Ecto neural progenitor cell (in vitro differentiated cells): ENCODE results near the gene STX4.
A peak's percentile ranks its signal among the peaks of the same experiment; 100 is the strongest.

ENCODE experiments used
- DNase-seq: peaks from one replicate; pipeline ENCODE4 v3.0.0-alpha.2; 2018; ENCODE audit warnings: low spot score

STX4 gene, protein sequence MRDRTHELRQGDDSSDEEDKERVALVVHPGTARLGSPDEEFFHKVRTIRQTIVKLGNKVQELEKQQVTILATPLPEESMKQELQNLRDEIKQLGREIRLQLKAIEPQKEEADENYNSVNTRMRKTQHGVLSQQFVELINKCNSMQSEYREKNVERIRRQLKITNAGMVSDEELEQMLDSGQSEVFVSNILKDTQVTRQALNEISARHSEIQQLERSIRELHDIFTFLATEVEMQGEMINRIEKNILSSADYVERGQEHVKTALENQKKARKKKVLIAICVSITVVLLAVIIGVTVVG

DNA sequence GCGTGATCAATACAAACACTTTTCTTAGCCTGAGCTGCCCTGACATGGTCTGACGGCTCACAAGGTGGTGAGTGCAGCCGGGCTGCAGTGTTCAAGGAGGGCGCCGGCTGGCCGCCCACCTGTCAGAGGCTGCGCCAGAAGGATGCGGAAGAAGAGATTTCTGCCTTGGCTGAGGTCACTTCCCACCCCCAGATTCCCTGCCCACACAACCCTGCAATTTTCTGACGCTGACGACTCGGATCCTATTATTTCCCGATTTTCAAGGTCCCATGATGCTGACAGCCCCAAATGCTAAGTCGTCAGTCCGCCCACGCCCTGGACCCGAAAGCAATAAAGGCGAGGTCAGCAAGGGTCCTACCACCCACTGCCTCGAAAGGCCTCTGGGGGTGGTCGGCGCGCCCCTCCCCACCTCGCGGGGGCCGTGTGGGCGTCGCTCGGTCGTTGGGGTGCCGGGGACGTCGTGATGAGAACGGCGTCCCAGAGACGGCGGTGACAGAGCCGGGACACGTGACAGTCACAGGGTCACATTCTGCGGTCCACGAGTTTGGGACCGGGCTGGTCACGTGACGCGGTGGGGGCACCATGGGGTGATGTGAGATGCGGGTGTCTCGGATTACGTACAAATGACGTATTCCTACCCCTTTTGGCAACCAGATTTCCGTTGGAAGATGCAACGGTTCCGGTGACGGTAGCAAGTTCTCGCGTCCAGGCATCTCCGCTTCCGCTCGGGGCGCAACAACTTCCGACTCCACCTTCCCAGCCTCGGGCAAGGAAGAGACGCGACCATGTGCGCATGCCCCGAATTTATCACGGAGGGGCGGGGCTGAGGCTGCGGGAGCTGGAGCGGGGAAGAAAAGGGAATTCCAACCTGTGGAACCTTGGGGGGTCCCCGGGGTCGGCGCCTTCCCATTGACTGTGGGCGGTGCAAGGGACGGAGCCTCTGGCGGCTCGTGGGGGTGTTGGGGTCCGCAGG is at the start of gene STX4:
Gene STX4, plus strand, starts transcription at position 823 of the 973 bp plus-strand sequence. CDS start 248 bp downstream, outside the sequence.
- DNase-seq: peak; percentile 97

DNA sequence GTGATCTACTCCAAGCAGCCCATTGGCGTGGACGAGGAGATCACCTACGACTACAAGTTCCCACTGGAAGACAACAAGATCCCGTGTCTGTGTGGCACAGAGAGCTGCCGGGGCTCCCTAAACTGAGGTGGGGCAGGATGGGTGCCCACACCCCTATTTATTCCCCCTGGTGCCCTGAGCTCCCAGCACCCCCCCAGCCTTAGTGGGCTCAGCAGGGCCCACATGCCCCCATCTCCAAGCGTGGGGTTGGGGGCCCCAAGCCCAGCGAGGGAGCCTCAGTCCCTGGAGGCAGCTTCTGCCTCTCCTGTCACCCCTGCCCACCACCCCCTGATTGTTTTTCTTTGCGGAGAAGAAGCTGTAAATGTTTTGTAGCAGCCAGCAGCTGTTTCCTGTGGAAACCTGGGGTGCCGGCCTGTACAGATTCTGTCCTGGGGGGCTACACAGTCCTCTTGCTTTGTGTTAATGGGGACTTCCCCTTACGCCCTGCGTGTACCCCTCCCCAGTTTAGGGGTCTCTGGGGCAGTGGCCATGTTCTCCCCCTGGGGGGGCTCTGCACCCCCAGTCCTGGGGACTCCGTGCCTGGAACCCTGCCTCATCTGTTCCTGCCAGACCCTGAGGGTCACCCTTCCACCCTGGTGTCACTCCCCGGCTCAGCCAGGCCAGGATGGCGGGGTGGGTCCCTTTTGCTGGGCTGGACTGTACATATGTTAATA is 49.3 kb upstream of the STX4 start:
- no peak for DNase-seq

DNA sequence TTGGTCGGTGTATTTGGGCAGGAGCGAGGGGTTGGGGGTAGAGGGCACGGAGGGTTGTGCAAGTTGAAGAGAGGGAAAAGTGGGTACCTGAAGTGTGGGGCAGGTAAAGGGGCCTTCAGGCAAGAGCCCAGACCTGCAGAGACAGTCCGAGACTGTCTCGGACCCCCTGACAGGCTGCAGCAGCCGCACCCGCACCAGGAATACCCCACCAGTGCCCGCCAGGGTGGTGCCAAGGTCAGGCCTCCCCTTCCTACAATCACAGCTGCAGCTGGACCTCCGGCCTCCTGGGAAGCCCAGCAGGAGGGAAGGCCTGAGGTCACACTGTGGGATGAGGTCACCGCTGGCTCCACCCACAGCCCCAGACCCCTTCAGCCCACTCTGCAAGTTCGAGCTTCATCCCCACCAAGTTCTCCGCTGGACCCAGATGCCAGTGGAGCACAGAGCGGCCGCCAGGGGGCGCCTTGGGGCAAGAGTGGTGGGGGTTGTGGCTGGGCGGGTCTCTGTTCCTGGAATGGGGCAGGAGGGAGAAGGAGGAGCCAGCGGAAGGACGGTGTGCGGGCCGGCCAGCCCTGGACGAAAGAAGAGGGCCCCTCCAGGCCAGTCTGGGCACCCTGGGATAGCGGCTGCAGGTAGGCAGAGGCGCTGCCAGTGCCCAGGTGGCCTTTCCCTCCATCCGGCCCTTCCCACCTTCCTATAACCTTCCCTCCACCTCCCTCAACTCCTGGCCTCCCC is 48.5 kb upstream of the STX4 start, which contains the start of gene HSD3B7:
Gene HSD3B7, plus strand, starts transcription at position 539 of the 732 bp plus-strand sequence. CDS start 452 bp downstream, outside the sequence.
- peak; percentile 96 for DNase-seq

DNA sequence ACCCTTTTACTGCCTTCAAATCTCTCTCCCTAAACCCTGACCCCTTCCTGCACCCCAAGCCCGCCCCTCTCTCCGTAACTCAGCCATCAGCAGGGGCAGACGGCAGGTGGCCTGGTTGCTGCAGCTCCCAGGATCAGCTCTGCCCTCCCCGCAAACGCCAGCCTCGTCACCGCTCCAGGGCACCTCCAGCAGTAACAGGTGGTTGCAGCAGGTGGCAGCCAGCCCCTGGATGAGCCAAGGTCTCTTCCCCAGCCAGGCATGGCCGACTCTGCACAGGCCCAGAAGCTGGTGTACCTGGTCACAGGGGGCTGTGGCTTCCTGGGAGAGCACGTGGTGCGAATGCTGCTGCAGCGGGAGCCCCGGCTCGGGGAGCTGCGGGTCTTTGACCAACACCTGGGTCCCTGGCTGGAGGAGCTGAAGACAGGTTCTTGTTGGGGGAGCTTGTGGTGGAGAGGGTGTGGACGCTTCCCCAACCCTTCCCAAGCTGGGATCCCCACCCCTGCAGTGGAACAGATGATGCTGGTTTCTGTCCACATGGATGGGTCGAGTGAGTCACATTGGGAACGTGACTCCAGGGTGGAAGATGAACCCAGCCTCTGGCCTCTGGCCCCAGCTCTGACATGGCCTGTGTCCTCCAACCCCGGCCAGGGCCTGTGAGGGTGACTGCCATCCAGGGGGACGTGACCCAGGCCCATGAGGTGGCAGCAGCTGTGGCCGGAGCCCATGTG is 47.8 kb upstream of the STX4 start:
- no peak for DNase-seq

DNA sequence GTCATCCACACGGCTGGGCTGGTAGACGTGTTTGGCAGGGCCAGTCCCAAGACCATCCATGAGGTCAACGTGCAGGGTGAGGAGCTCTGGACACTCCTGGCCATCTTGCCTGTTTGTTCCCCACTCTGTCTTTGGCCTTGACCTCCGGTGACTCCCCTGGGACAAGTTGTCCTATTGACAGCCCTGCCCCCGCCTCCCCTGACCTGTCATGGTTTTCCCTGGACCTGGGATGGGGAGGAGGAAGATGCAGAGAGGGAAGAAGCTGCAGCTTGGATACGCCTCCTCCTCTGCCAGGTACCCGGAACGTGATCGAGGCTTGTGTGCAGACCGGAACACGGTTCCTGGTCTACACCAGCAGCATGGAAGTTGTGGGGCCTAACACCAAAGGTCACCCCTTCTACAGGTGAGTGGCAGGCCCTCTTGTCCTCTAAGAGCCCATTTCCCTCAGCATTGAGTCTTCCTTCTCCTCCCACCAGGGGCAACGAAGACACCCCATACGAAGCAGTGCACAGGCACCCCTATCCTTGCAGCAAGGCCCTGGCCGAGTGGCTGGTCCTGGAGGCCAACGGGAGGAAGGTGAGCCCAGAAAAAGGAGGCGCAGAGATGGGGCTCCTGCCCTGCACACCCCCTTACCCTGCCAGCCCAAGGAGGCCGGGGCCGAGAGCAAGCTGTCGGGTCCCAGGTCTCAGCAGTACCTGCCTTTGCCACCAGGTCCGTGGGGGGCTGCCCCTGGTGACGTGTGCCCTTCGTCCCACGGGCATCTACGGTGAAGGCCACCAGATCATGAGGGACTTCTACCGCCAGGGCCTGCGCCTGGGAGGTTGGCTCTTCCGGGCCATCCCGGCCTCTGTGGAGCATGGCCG is 47.0 kb upstream of the STX4 start:
- DNase-seq: no peak

DNA sequence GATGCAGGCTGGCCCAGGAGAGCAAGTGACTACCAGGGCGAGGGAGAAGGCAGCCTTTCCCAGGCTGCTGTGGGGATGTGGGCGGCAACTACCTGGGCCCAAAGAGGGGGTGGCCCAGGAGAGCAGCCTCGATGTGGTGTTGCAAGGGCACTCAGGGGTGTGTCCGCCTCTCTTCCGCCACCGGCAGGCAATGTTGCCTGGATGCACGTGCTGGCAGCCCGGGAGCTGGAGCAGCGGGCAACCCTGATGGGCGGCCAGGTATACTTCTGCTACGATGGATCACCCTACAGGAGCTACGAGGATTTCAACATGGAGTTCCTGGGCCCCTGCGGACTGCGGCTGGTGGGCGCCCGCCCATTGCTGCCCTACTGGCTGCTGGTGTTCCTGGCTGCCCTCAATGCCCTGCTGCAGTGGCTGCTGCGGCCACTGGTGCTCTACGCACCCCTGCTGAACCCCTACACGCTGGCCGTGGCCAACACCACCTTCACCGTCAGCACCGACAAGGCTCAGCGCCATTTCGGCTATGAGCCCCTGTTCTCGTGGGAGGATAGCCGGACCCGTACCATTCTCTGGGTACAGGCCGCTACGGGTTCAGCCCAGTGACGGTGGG is 45.7 kb upstream of the STX4 start:
- no peak for DNase-seq

DNA sequence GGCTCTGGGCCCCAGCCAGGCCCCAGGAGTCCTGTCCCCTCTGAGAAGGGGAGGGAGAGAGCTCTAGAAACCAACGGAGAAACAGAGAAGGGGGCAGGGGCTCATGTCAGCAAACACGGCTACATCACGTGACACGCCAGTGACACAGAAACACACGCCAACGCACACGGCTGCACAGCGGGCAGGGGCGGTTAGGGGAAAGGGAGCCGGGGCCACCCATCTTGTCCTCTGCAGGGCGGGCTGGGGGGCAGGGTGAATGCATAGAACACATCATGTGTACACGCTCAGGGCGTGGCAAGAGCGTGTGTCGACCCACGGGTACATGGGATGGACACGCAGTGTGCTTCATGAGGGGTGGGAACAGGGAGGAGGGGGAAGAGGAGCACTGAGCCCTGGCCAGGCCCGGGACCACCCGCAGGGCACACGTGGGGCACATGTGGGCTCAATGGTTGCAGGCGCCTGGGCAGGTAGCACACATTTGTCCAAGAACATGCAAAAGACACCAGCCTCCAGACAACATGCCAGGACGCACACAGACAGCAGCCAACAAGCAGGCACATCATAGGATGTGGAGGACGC is 43.8 kb upstream of the STX4 start:
- DNase-seq: no peak

DNA sequence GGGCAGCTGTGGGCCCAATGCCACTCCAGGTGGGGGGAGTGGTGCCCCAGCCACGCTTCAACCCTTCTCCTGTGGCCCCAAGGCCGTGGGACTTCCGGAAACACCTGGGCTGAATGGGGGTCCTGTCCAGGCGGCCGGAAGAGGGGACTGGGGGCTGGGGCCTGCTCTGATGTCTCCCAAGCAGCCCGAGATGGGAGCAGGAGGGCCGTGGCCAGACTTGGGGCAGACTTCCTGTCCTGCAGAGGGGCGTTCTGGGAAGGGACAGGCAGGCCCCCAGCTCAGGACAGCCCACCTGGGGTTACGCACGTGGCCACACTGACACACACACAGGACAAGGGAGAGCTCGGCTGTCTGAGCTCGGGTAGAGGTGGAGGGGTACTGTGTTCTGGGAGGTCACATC is 43.3 kb upstream of the STX4 start:
- DNase-seq: no peak

DNA sequence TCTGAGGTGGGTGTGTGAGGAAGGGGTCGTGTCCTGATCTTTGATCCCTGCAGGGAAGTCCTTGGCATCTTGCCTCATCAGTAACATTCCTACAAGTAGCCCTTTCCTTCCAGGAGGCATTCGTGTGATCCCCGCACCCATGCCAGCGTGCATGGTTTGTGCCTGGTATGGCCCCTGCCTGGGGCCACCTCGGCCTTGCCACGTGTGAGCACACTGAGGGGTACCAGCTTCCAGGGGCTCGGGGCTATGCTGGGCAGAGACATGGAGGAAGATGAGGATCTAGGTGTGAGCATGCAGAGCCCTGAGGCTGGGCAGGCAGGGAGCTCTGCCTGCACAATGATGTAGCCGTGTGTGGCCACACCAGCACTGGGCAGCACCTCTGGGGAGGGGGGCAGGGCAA is 42.3 kb upstream of the STX4 start:
- DNase-seq: no peak

DNA sequence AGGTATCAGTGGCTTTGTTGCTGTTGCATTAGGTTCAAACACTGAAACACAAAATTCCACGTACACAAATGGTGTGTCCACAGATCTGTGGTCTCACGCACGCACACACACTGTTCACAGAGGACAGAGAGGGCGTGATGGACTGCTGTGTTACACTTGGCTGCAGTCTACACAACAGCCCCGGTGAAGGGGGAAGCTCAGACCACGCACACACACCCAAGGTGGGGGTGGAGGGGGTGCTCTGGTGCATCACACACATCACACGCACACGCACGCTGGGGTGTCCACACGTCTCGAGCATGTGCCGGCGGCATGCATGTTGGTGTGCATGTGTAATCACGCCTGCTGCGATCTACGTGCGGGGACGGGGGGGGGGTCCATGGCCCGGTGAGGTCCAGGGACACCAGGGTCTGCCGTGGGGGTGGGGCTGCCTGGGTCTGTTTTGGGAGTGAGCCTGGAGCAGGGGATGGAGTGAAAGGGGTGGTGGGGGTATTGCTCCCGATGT is 41.0 kb upstream of the STX4 start:
- no peak for DNase-seq

DNA sequence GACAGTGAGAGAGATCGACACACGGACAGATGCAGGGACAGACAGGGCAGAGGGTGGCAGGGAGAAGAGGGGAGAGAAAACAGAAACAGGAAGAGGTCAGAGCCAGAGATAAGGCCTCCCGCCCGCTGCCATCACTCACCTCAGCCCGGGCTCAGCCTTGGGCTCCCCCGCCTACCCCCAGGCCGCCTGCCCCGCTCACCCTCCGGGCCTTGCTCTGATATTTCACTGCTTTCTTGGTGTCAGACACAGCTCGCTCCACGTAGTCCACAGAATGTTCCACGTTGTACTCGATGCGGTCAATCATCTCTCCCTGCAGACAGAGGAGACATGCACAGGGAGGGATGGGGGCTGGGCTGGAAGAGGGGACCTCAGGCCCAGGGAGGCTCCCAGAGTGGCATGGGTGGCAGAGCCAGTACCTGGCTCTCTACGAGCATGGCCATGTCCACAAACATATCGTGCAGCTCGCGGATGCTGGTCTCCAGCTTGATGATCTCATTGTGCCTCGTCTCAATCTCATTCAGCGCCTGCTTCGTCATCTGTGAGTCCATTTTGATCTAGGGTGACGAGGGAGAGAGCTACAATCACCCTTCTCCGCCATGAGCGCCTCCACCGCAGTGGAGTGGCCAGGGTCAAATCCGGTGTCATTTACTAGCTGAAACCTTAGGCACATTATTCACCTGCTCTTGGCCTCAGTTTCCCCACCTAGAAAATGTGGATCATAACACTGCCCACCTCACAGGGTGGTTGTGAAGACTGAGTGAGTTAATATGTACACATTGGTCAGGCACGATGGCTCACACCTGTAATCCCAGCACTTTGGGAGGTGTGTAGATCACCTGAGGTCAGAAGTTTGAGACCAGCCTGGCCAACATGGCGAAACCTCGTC is 40.2 kb upstream of the STX4 start:
- no peak for DNase-seq

DNA sequence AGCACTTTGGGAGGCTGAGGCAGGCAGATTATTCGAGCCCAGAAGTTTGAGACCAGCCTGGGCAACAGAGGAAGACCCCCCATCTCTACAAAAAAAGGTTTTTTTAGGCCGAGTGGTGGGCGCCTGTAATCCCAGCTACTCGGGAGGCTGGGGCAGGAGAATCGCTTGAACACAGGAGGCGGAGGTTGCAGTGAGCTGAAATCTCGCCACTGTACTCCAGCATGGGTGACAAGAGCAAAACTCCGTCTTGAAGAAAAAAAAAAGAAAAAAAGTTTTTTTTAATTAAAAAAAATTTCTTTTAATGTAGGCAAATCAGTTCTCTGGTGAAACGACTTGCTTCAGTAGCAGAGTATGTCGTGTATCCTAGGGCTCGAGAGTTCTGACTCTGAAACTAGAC is 37.4 kb upstream of the STX4 start:
- DNase-seq: no peak

DNA sequence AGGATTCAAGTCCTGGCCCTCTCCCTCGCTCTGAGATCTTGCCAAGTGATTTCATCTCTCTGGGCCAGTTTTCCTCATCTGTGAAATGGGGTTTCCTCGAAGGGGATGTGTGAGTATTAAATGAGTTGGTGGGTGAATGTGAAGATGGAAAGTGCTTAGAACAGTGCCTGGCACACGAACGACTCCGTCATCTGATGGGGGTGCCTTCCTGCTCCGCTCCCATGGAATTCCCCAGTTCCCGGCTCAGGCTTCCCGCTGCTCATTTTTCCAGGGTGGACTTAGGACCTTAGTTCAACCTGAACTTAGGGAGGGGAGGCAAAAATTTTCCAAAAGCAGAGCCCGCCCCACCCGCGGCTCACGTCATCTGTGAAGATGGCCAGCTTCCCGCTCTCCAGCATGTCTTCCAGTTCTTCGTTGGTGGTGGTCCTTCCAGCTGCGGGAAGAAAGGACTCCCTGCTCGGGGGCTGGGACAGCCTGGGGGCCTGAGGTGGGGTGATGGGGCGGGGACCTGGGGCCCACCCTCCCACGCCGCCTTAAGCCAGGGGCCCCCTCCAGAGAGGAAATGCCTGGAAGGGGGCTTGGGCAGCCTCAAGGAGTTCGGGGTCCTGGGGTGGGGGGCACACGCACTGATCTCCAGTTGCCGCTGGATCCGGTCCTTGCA is 36.9 kb upstream of the STX4 start:
- DNase-seq: no peak

DNA sequence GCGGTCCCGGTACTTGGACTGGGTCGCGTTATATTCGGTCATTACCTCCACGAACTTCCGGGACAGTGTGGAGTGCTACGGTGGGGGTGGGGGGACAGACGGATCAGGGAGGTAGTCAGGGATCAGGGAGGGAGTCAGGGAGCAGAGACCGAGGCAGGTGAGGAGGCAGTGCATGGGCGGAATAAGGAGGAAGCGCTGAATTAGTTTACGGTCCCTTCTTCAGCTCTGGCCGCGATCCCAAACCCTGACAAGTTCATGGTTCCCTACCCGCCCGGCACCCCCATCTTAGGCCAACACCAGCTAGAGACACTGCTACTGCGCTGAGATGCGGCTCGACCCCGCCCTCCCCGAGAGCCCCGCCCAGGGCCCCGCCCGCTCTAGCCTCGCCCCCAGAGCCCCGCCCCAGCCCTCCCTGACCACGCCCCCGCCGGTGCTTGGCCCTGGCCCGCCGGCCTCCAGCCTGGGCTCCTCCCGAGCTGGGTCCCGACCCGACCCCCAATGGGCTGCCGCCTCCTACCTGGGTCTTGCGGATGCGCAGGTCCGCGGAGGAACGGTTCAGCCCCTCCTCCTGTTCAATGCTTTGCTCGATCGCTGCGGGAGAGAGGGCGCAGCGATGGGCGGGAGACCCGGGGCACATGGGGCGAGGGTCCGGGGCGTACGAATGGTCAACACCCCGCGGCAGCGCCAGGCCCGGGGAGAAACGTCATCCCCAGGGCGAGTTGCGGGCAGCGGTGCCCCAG is 36.2 kb upstream of the STX4 start:
- DNase-seq: peak; percentile 84

DNA sequence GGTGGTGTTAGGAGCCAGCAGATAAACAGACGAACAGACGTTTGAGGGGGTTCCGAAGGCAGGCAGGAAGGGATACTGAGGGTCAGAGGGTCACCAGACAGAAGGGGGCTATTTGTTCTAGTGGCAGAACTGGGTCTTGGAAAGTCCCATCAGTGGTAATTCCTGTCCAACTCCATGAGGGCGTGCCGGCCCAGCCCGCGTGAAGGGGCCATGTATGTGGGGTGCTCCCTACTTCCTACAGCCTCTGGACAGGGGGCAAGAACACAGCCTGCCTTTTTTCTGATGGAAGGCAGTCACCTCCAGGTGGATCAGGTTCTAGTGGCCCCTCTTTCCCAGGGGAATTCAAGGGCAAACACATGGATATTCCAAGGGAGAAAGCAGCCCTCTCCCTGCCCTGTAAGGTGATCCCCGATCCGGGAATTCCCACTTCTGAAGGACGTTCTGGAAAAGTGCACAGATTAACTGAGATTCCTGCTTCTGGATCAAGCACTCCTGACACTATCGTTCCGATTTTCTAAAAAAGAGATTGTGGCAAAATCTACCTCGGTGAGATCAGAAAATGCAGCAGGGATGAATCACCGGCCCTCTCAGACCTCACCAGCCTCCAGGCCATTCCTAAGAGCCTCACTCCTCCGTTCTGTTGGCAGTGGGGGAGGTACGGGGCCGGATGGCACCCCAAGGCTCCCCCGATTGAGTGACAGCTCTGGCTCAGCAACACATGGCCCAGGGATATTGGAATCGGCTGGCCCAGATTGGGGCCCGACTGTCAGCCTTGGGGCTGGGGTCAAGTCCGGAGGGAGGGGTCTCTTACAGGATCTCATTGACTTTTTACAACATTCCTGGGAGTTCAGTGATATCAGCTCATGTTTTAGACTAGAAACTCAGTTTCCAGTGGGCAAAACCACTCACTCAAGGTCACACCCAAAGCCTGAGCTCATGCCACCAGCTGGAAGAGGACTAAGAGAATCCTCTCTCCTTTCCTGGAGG is 35.3 kb upstream of the STX4 start:
- no peak for DNase-seq
